HUDEP-2 (cell line): ENCODE results near the gene ARL14.

ENCODE experiments used
- DNase-seq, 76 experiments: peaks; one replicate each; lab custom pipeline; 2025; ENCODE audit not compliant: unreplicated experiment in 76 of 76; lab: John Stamatoyannopoulos, UW

Gene ARL14

DNA sequence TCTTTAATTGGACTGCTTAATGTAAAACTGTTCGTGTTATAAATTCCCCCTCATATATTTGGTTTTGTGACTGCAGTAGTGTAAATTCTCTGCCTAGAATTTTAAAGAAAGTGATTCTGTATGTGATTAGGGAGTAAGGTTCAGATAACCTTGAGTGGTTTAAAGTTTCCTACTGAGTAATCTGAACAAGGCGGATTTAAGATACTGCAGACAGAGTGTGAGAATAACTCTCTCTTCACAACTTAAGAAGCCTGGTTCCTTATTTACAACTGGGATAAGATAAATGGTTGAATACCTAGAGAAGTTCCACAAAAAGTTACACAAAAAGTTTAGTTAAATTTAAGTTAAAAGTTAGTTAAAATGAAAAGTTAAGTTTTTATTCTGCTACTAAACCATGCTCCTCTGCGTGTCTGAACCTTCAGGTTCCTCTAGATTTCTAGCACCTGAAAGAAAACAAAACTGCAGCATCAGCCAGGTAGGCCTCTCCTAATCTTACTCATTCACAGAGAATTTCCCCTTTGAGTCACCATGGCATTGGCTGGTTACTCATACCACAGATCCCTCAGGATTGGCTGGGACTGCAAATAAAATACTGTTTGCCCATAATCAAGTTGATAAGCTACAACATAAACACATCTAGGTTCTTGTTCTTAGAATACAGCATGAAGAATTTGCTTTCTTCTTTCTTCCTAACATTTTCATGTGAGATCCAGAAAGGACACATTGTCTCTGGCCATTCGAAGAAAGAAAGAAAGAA is at the start of gene ARL14:
Gene ARL14, plus strand, starts transcription at position 614 of the 757 bp plus-strand sequence. CDS start 187 bp downstream, outside the sequence.
- DNase-seq = no peak

DNA sequence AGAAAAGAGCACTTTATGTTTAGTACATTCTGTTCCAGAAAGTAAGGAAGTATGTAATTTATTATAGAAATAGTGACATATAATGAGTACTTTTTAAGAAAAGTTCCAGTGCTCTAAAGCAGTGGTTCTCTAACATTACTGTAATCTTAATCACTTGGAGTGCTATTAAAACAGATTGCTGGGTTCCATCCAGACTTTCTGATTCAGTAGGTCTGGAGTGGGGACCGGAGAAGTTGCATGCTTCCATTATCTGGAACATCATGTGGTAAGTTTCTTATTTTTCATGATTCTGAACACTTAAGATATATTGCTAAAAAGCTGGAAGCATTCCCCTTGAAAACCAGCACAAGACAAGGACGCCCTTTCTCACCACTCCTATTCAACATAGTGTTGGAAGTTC is 47.5 kb upstream of the ARL14 start:
- no peak for DNase-seq

DNA sequence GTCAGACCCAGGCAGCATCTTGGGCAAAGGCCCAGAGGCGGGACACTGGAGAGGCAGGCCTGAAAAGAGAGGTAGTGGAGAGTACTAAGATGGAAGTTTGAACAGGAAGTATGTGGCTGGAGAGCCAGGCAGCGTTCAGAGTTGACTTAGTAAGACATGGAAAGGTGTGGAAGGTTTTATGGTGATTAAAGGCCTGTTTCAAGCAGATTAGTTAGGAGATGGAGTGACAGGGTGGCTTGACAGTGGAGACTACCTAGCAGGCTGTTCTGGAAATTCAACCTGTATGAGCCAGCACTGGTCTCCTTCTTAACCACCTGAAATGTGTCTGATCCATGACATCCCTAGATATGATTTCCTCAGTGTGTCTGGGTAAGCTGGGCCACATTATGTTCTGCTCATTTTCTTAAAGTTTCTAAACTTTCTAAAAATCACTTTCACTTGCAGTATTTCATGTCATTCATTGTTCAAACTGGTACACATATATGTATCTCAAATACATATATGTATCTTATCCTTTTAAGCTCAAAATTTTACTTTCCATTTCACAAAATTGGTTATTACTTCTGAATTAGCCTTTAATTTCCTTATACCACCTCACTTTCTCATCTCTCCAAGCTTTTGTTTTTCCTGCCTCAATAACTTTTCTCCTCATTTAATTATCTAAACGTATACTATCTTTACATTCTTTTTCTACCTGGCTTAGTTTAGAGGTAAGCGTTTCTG is 43.4 kb upstream of the ARL14 start:
- DNase-seq = no peak

DNA sequence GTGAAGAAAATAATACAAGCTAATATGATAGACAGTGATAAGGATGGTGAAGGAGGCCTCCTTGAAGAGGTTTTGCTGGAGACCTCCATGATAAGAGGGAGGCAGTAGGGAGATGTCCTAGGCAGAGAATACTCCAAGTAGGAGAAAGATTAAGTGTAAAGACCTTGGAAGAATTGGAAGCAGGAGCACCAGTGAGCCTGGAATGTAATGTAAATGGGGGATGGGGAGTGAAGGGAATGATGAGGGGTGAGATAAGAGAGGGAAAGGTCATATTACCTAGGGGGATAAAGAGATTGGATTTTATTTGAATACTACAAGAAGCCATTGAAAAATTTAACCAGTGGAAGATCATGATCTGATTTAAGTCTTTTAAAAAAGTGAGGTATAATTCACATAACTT is 41.7 kb upstream of the ARL14 start:
- no peak for DNase-seq

DNA sequence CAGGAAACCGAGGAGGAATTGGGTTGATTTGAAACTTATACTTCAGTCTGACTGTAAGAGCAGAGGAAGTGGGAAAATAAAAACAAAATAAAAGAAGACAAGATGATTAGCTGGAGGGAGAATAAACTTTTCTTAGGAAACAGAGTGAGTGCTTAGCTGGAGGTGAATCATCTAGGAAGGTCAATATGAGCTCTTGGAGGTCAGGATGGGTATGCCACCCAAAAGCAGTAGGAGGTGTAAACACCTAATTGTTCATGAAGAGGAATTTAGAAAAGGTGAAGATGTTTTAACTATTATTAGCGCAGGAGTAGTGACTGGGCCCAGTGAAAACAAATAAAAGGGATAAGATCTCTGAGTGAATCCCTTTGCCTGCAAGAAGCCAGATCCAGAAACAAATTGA is 39.9 kb upstream of the ARL14 start:
- no peak for DNase-seq

DNA sequence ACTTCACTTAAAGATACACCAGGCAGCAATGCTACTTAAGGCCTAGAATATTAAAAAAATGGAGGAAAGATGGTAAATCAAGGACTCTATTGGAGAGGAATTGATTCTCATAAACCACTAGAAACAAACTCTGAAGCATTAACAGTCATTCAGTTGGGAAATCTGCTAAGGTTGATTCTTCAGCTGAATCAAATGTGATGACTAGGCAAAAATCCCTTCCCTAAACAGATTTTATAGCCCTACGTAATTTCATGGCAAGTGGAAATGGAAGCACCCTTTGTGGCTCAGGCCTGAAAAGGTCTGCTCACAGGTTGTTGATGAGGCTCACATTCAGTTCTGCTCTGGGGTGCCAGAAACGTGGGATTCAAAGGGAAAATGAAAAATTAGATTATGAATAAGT is 38.8 kb upstream of the ARL14 start:
- no peak for DNase-seq

DNA sequence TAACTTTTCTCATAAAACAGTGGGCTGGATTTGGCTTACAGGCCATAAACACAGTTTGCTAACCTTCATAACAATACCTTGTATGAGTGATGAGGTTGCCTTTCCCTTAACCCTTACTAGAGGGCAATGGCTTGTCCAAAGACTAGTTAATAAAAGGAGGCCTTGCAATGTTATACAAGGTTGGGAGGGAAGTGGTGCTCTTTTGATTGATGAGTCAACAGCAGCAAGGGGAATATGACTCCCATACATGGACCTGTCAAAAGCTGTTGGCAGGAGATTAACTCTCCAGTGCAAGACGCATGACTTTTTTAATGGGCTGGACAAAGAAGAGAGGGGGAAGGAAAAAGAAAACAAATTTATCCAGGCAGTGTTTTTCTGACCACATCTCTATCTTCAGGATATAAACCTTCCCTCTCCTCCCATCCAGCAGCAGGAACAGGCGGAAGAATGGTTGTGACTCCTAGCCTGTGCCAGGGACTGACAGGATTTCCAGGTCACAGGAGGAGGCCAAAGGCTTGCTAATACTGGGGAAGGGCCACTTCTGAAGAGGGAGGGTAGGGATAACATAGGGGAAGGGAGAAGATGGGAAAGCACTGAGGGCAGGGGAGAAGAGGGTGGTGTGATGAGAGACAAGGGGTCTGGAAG is 35.2 kb upstream of the ARL14 start:
- DNase-seq = no peak

DNA sequence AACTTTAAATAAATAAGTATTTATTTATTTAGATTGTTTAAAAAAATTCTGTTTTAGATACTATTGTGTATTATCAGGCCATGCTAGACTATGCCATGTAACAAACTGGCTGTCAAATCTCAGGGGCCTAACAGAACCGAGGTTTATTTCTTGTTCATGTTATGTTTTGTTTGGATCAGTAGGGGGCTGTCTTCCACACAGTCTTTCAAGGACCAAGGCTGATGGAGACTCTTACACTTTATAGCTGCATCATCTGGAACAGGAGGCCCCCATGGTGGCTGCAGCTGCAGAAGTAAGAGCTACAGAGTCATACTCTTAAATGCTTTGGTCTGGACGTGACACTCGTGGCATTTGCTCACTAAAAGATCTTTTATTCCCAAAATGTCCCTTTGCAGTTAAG is 33.0 kb upstream of the ARL14 start:
- no peak for DNase-seq

DNA sequence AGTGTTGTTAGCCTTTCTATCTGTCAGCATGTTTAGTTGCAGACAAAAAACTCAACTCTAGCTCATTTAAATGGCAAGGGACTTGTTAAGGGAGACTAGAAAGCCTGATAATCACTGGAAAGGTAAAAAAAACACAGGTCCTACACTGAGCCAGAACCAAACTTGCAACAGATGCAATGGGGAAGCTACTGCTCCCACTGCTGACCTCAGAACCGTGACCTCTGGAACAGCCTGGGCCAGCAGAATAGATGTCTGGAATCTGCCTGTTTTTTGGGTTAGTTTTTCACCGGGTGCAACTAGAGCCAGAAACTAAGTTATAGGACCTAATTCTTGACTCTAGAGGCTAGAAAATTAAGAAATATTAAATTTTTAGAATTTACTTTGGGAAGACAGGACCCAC is 32.5 kb upstream of the ARL14 start:
- no peak for DNase-seq

DNA sequence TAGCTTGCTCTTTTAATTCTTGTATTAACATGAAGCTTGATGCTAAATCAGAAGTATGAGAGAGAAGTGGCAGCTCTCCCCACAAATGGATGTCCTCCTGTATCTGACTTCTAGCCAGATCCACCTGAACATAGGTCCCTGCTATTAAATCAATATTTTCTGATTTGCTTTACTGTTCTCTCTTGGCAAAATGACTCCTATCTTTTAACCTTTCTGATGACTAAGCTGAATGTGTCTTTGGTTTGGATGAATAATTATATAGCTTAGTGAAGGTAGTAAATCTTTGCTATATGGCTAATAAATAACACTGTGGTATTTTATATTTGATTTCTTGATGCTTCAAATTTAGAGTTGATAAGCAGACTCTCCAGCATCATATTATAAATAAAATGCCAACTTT is 28.3 kb upstream of the ARL14 start:
- no peak for DNase-seq

DNA sequence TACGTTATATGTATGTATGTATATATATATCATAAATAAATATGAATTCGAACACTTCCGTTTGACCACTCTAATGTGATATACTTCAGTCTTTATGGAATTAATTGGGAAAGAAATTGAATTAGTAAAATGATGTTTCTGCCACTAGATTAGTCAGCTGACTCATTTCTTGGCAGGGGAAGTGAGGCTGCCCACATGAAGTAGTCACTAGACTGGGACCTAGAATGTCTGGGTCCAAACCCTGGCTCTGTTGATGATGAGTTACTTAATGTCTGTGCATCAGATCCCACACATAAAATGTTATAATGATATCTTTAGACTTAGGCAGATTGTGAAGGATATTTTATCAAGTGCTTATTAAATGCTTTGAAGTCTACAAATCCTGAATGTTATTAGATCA is 27.4 kb upstream of the ARL14 start:
- DNase-seq = no peak

DNA sequence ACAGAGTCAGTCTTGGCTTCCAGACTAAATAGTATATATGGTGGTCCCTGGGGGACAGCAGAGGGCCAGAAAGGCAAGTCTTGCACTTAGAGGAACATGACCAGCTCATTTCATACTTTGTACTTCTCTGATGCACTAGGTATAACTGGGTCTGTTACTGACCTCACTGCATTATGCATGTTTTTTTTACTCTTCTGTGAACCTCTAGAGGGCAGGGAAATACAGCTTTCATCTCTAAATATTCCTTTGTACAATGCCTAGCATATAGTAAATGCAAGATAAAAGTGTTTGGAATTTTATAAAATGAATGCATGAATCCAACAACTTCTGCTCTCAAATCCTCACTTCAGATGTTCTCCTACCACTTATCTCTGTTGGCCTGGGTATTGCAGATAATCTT is 23.4 kb upstream of the ARL14 start:
- DNase-seq = no peak

DNA sequence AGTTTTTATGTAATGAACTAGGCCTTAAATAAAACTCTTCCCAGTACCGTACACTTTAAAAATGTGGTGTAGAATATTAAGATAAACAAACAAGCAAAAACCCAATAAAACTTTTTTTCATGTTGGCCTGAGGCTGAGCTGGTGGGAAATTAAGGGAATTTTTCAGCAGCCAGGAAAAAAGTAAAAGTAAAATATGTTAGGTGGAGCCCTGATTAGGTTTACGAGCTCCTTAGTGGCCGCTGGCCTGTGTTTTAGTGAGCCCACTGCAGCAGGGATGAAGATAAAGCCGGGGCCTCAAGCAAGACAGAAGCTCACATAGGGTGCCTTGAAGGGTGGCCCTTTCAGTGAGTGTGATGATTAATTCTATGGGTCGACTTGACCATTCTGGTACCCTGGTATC is 16.1 kb upstream of the ARL14 start:
- DNase-seq = no peak

DNA sequence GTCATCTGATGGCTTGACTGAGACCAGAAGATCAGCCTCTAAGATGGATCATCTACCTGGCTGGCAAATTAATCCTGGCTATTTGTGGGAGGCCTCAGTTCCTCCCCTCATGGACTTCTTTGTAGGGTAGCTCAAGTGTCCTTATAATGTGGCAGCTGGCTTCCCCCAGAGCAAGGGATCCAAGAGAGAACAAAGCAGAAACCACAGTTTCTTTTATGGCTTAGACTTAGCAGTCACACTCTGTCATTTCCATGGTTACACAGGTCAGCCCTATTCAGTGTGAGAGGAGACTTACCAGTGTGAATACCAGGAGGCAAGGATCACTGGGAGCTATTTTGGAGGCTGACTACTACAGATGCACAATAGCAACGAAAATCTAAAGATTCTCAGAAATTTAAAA is 15.3 kb upstream of the ARL14 start:
- DNase-seq = no peak

DNA sequence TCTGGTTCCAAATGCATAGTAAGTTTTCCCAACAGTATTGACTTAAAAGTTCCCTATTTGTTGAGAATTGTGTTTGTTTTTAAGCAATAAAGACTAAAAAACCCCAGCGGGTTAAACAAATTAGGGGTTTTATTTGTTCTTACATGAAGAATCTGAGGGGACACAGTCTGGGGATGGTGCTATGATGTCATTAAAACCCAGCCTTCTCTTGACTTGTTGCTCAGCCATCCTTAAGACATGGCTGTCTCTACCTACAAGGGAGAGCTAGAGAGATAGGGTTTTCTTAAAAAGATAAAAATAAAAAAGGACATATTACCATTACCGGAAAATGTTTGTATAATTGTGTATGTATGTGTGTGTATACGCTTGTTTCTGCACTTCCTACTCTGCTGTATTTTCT is 11.7 kb upstream of the ARL14 start:
- no peak for DNase-seq

DNA sequence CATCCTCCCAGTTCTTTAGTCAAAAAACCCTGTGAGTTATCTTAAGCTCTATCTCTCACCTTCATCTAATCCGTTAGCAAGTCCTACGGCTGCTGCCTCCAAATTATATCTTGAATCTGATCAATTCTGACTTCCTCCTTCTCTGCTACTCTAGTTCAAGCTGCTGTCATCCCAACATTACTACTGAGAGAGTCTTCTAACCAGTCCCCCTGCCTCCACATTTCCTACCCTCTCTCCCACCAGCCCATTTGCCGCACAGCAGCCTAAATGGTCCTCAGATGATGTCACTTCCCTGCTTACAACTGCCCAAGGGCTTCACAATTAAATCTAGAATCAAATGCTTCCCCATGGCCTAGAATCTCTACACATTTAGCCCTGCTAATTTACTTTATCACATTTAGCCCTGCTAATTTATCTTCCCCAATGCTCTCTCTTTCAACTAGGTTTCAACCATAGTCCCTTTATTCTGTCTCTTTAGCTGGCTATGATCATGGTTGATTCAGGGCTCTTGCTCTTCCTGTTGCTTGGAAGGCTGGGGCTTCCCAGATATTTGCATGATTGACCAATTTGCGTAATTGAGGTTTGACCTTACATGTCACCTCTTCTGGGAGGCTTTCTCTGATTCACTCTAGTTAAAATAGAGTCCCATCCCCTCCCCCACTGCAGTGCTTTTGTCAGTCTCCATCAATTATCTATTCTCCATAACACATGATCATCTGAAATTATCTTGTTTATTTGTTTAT is 11.0 kb upstream of the ARL14 start:
- DNase-seq = no peak

DNA sequence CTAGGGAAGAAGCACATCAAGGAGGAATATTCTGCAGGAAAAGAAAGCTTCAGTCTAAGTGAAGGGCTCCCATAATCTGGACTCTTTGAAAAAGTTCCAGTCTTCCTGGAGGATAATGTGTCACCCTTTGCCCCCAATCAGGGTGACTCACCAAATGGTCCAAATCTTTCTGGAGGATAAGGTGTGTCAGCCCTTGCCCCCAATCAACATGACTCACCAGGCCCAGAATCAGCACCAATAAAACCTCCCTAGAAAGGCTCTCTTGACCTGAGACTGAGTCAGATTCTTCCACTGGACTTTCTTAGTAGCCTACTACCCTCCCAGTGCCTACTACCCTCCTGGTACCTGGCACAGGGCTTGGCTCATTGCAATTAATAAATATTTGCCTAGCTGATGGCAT is 9.5 kb upstream of the ARL14 start:
- no peak for DNase-seq

DNA sequence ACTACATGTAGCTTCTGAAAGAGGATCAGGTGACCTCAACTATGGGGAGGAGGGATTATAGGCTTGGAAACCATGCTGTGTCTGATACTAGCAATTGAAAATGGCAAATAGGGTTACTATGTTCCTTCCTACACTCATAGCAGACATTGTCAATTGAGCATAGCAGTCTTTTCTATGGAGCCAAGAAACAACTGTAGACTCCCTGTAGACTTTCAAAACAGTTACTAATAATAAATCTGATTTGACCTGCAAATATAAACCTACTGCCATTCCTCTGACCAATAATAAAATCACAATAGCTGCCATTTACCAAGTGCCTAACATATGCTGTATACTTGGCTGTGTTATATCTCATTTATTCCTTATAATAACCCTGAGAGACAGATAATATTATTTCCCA is 8.5 kb upstream of the ARL14 start:
- no peak for DNase-seq

DNA sequence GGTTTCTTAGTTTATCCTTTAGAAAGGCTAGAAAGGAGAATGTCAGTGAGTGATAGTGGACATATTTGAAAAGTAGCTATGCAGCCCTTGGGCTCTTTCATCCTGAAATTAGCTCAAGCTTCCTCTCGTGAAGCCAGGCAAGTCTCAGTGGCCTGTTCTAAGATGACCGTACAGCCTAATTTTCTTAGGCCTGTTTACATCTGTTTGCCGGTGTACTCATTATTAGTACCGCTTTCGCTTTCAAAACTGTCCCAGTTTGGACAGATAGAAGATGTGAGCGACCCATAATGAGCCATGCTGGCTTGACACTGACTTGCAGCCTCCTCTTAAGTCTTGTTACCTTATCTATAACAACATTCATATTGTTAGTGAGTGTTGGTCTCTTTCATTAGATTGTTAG is 5.7 kb upstream of the ARL14 start:
- no peak for DNase-seq

DNA sequence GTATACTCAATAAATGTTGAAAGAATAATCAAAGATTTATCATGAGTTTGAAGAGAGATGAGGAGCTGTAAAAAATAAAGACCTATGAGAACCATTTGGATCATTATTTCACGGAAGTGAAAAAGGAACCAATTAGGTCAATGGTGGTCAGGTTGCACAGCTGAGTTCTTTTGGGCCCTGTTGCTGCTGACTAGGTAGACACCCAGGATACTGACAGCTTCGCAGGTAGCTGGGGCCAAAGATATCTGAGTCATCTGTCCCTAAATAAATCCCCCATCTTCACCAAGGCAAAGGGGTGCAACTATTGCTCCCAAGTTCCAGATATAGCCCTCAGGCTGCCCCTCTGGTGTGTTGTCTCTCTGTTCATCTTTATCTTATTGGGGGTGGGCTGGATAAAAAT is 5.0 kb upstream of the ARL14 start:
- DNase-seq = no peak

DNA sequence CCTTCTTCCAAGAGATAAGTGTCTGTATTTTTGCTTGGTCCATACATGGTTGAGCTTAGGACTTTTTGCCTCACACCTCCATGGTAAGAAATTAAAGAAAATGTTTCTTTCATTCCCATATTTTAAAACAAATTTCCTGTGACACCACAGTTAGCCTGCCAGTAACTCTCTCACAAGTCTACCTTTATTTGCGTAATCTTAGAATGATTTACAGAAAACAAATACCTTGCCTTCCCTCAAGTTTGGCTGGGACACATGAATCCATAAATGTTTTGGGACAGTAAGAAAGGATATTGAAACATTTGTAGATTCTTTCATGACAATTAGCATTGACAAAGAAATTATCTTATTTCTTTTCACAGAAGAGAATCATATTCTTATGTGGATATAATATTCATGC is 3.8 kb upstream of the ARL14 start:
- DNase-seq = no peak
